Measurements from ENCODE around the gene CHD6. TPM values are rescaled to one million over a fixed set of nuclear protein-coding genes. Genes with fewer than 3 reads are reported as not detected.

CHD6 gene
- total and polyA plus RNA-seq, 4 donors, result 3.3 to 23.4 (median 18.2) TPM

DNA sequence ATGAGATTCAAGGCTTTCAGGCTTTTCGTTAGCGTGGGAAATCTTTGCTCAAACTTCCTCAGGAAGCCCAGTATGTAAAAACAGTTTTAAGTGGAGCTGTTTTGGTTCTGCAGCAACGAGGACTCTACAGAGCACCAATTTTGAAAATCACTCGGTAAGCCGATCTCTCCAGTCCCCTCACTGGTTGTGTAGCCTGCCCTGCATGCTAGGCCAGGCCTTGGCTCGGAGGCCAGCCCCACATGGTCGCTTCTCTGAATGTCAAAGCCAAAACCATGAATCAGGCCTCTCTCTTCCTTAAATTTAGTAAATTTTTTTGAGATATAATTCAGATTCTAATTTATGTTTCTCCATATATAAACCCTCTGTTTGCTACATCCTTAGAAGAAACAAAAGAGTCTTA lies 108.0 kb downstream of the CHD6 start:
- no peak for DNase-seq (ENCODE audit: low spot score)
- Histone ChIP-seq H3K27ac (ENCODE audit: low read depth in 1 of 2, low read length in 2 of 2) (no peak overlapping the region), H3K4me3 (ENCODE audit: low read depth in 1 of 3, low read length in 3 of 3) (no peak overlapping the region), H3K4me1 (ENCODE audit: control insufficient read depth in 4 of 4, insufficient read depth in 4 of 4, low read length in 3 of 4) (peaks cover 20 to 55% (median 42%) of the 10 kb centered on the region in 4 donors), H3K27me3 (ENCODE audit: control insufficient read depth in 4 of 4, insufficient read depth in 4 of 4, low read length in 3 of 4) (no peaks in the 10 kb centered on the region), H3K9me3 (ENCODE audit: control insufficient read depth in 4 of 4, low read length in 3 of 4) (no peaks in the 10 kb centered on the region), H3K9ac (ENCODE audit: low read depth in 1 of 2, low read length in 2 of 2) (no peak overlapping the region), H3K36me3 (ENCODE audit: control insufficient read depth in 4 of 4, insufficient read depth in 3 of 4, low read depth in 1 of 4, low read length in 3 of 4) (peaks cover 0 to 5% (median 0%) of the 10 kb centered on the region in 4 donors)
- WGBS, result 70% methylated on average over 7 of the region's 7 CpGs
- TF ChIP-seq FOXA2 (IDR thresholded peaks at IDR 0.05) (no peak), HNF4A (conservative IDR thresholded peaks at IDR 0.05) (no peak), GABPA (IDR thresholded peaks at IDR 0.05 in 1 of 2, conservative IDR thresholded peaks at IDR 0.05 in 1 of 2) (no peak), RXRA (IDR thresholded peaks at IDR 0.05) (no peak), RAD21 (IDR thresholded peaks at IDR 0.05) (no peak), SP1 (IDR thresholded peaks at IDR 0.05) (no peak), TAF1 (conservative IDR thresholded peaks at IDR 0.05) (no peak), YY1 (IDR thresholded peaks at IDR 0.05) (no peak)
- TF ChIP-seq, protein P1, sequence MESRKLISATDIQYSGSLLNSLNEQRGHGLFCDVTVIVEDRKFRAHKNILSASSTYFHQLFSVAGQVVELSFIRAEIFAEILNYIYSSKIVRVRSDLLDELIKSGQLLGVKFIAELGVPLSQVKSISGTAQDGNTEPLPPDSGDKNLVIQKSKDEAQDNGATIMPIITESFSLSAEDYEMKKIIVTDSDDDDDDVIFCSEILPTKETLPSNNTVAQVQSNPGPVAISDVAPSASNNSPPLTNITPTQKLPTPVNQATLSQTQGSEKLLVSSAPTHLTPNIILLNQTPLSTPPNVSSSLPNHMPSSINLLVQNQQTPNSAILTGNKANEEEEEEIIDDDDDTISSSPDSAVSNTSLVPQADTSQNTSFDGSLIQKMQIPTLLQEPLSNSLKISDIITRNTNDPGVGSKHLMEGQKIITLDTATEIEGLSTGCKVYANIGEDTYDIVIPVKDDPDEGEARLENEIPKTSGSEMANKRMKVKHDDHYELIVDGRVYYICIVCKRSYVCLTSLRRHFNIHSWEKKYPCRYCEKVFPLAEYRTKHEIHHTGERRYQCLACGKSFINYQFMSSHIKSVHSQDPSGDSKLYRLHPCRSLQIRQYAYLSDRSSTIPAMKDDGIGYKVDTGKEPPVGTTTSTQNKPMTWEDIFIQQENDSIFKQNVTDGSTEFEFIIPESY (IDR thresholded peaks at IDR 0.05), result no peak

DNA sequence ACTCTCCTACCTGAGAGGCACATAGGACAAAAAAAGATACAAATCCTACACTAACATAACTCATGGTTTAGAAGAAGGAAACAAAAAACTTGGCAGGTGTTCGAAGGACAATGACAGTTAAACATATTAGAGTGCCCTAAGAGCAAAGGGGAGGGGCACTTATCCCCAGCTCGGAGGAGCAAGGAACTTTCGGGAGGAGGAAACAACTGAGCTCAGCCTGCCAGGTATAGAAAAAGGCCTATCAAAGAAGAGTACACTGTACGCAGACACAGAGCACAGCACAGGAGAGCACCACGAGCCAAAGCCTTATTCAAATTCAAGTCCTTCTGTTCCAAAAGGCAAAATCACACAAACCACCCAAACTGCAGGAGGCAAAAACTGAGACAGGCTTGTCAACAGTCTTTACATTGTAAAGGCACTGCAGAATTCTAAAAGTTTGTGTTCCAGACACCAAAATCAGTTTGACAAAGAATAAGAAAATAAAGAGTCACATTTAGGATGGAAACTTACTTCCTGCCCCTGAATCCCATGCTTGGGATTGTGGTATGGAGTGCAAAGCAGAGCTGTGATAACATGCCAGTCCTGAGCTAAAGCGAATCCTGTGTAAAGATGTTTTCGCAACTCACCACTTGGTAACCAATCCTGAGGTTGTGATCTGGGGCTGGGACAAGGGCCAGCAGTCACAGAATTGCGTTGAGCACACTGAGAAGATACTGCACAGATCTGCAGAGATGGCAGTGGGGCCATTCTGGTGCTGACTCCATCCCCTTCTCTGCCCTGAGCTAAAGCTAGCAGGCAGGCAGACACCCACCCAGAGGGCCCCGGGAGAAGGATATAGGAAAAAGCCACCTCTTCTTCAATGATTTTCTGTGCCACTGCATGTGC lies 108.6 kb downstream of the CHD6 start:
- 39% methylated on average over 9 of the region's 9 CpGs for WGBS
- H3K27ac ChIP-seq (ENCODE audit: low read depth in 1 of 2, low read length in 2 of 2), result no peak overlapping the region
- peaks cover 20 to 55% (median 42%) of the 10 kb centered on the region in 4 donors for H3K4me1 ChIP-seq (ENCODE audit: control insufficient read depth in 4 of 4, insufficient read depth in 4 of 4, low read length in 3 of 4)
- H3K4me3 ChIP-seq (ENCODE audit: low read depth in 1 of 3, low read length in 3 of 3), result no peak overlapping the region
- TF ChIP-seq RXRA (IDR thresholded peaks at IDR 0.05), result peak; percentile 36 to 46
- peak; percentile 47 to 55 for TF ChIP-seq HNF4A (conservative IDR thresholded peaks at IDR 0.05)
- TF ChIP-seq, protein P2, sequence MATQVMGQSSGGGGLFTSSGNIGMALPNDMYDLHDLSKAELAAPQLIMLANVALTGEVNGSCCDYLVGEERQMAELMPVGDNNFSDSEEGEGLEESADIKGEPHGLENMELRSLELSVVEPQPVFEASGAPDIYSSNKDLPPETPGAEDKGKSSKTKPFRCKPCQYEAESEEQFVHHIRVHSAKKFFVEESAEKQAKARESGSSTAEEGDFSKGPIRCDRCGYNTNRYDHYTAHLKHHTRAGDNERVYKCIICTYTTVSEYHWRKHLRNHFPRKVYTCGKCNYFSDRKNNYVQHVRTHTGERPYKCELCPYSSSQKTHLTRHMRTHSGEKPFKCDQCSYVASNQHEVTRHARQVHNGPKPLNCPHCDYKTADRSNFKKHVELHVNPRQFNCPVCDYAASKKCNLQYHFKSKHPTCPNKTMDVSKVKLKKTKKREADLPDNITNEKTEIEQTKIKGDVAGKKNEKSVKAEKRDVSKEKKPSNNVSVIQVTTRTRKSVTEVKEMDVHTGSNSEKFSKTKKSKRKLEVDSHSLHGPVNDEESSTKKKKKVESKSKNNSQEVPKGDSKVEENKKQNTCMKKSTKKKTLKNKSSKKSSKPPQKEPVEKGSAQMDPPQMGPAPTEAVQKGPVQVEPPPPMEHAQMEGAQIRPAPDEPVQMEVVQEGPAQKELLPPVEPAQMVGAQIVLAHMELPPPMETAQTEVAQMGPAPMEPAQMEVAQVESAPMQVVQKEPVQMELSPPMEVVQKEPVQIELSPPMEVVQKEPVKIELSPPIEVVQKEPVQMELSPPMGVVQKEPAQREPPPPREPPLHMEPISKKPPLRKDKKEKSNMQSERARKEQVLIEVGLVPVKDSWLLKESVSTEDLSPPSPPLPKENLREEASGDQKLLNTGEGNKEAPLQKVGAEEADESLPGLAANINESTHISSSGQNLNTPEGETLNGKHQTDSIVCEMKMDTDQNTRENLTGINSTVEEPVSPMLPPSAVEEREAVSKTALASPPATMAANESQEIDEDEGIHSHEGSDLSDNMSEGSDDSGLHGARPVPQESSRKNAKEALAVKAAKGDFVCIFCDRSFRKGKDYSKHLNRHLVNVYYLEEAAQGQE (IDR thresholded peaks at IDR 0.05), result no peak
- no peak for TF ChIP-seq HNF4G (IDR thresholded peaks at IDR 0.05)
- peak; percentile 24 for TF ChIP-seq YY1 (IDR thresholded peaks at IDR 0.05)
- TF ChIP-seq FOXA2 (IDR thresholded peaks at IDR 0.05), result peak; percentile 47
- no peak for TF ChIP-seq FOXA1 (IDR thresholded peaks at IDR 0.05)
- peak; percentile 13 to 53 for TF ChIP-seq RAD21 (IDR thresholded peaks at IDR 0.05)
- TF ChIP-seq JUND (IDR thresholded peaks at IDR 0.05), result no peak
- TF ChIP-seq SP1 (IDR thresholded peaks at IDR 0.05), result peak; percentile 13
- no peak for TF ChIP-seq TAF1 (conservative IDR thresholded peaks at IDR 0.05)
- TF ChIP-seq, protein P3, sequence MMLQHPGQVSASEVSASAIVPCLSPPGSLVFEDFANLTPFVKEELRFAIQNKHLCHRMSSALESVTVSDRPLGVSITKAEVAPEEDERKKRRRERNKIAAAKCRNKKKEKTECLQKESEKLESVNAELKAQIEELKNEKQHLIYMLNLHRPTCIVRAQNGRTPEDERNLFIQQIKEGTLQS (IDR thresholded peaks at IDR 0.05), result no peak
- peaks cover 0 to 3% (median 0%) of the 10 kb centered on the region in 4 donors for H3K9me3 ChIP-seq (ENCODE audit: control insufficient read depth in 4 of 4, low read length in 3 of 4)
- no peaks in the 10 kb centered on the region for H3K27me3 ChIP-seq (ENCODE audit: control insufficient read depth in 4 of 4, insufficient read depth in 4 of 4, low read length in 3 of 4)
- peaks cover 0 to 6% (median 0%) of the 10 kb centered on the region in 4 donors for H3K36me3 ChIP-seq (ENCODE audit: control insufficient read depth in 4 of 4, insufficient read depth in 3 of 4, low read depth in 1 of 4, low read length in 3 of 4)
- H3K9ac ChIP-seq (ENCODE audit: low read depth in 1 of 2, low read length in 2 of 2), result no peak overlapping the region
- DNase-seq (ENCODE audit: low spot score), result peak; percentile 44

All from liver (tissue), 9 donors.